SHP77 treated with DMSO at 0.1 percent for 48 hours (cell line): ENCODE data around the gene ABHD17B.
"Not testable (repeated sequence)": the region's sequence is repeated elsewhere in the genome, so short reads cannot be mapped to it uniquely, and the experiment has no call there.

Experiments
- DNase-seq: peaks from one replicate; lab custom pipeline; 2025; lab: John Stamatoyannopoulos, UW

The ABHD17B gene

DNA sequence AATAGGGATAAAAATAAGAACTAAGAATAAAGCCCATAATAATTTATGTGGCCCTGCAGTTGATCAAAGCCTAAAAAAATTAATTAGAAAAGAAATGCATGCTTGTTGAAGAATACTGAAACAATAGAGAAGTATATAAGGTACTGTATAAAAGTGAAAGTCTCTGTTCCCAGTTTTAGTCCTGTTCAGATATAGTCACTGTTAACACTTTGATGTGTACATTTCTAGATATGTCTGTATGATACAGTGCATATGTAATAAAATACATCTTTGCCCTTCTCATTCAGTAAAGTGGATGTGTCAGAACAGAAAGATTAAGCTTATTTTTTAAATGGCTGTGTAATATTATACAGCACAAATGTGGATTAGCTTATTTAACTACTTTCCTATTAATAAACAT, 4.5 kb upstream of the ABHD17B start:
- no peak for DNase-seq

DNA sequence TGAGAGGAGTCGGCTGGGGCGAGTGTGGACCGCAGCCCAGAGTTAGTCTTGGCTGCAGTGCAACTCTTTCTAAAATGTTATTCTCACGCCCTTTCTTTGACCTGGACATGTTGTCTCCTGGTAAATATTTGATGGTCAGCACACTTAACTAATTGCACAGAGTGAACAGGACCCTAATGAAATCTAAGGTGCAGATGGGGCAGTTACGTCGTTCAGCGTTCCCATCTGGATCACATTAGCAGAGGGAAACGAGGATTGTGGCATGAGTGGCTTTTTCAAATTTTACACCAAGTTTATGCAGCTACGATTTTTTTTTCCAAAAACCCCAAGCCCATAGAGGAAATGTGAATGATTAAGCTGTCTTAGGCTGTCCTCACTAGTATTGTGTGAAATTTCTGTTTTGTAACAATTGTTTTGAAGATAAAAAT, 929 bp upstream of the ABHD17B start:
- DNase-seq: no peak

DNA sequence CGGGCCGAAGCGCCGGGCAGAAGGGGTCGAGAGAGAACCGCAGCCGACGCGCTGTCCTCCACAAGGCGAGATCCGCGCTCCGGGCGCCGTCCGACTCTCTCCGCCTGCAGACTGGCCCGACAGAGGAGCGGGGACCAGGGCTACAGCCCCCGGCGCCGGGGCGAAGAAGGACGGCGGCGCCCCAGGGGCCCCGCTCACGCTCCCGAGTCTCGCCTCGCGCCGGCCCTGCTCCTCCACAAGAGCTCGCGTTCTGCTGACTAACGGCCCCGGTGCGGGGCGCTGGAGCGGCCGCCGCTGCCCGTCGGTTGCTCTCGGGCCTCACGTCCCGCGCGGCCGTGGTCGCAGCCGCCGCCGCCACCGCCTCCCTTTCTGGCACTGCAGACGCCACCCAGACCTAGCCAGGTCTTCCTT, 338 bp downstream of the ABHD17B start:
- DNase-seq: no peak

DNA sequence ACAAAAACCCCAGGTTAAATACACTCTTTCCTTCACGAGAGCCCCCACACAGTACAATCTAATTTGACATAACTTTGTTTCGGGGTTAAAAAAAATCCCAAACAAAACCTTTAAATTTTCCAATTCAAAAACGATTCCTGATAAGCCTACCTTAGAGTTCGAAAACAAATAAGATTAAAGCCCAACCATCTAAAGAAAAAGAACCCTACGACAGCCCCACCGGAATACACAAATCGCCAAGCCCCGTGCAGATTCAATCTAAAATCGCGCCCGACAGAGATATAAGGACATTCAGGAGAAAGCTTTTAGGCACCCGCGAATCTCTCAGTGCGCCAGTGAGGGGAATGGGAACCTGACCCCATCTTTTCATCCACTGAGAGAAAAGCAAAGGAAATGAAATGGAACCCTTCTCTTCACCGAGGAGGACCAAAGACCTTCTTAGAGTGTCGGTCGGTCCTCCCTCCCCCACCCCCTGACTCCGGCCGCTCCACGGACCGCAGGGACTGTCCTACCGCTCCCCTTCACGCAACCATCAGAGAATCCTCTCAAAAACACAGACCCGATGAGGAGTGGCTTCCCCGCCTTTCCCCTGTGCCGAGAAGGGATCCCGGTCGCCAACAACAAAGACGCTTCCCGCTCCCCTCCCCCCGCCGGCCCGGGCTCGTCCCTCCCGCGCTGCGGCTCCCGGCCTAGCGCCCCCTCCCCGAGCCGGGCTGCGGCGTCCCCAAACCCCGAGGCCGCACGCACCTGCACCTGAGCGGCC, 925 bp downstream of the ABHD17B start:
- DNase-seq: no peak

DNA sequence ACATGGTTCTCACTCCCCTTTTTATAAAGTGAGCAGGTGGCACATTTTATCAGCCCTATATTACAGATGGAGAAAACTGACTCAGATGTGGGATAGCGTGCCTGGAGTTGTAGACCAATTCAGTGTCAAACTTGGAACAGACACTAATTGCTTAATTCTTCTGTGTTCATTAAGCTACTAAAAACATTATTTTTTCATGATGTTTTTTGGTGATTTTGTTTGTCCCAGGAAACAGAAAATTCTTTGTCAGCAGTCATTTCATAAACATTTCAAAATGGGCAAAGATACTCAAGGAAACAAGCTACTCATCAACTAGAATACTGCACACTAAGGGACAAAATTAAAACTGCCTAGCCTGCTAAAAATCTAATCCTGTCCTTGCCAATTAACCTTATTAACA, 2.2 kb downstream of the ABHD17B start:
- DNase-seq: no peak

DNA sequence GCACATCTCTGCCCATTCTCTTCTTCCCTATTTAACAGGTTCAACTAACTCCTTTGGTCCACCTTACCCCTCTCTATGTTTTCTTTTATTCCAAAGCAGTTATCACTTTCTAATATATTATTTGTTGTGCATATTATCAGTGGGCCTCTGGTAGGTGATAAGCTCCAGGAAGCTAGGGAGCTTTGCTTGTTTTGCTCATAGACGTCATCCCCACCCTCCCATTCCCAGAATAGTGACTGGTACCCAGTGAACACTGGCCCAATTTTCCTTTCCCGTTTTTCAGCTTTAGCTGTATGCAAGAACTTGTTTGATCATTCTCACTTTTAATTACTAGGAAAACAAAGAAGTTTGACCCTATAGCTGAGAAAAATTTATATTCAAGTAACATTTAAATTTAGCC, 6.9 kb downstream of the ABHD17B start:
- DNase-seq: no peak

DNA sequence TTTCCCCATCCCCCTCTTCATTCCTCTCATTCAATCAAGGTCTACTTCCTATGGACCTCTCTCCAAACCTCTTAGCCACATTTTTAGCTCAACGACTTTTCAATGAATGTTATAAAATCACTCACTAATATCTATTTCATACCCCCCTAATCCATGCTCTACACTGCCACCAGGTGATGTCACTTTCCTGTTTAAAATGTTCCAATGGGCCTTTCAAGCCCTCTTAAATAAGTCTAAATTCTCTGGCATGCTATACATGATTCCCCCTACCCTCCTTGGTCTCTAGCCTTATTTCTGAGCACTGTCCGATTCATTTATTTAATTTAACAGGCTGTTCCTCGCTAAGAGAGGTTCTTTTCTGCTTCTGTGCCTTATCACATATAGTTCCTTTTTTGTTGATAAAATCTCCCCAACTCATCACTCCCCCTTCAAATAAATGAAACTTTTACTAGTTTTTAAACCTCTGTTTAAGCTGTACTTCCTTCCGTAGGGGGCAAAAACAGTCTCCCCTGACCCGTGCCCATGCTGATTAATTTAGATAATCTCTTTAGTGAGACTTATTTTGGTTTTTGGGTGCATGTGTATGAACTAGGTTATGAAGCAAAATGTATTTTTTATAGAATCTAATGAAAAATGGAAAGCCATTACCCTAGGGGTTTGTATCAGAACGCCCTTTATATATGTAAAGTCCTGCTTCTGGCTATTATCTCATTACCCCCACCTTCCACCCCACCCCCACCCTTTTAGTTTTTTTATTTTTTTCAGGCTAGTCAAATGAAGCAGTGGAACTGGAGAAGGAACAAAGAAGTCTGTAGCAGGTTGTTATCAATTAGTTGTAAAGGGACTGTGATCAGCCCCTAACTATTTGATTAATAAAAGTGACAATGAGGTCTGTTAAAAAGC, 9.0 kb downstream of the ABHD17B start:
- no peak for DNase-seq

DNA sequence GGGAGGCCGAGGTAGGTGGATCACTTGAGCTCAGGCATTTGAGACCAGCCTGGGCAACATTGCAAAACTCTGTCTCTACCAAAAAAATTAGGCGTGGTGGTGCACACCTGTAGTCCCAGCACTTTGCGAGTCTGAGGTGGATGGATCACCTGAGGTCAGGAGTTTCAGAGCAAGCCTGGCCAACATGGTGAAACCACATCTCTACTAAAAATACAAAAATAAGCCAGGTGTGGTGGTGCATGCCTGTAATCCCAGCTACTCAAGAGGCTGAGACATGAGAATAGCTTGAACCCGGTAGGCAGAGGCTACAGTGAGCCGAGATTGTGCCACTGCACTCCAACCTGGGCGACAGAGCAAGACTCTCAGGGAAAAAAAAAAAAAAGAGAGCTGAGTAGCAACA, 12.2 kb downstream of the ABHD17B start:
- not testable (repeated sequence) for DNase-seq

DNA sequence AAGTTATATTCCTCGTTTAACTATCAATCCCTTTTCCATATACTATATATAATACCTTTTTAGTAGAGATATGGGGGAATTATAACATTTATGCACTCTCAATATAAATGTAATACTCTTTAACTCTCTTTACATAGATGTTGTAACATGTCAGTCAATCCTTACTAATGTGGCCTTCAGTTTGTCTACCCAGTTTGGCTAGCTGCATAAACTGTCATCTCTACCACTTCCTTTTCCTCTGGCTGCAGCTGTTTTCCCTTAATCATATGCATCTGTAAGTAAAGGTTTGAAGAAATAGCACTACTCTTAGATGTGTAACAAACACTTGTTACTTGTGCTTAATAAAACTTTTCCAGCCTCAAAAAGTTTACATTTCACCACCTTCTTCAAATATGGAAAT, 13.4 kb downstream of the ABHD17B start:
- DNase-seq: no peak

DNA sequence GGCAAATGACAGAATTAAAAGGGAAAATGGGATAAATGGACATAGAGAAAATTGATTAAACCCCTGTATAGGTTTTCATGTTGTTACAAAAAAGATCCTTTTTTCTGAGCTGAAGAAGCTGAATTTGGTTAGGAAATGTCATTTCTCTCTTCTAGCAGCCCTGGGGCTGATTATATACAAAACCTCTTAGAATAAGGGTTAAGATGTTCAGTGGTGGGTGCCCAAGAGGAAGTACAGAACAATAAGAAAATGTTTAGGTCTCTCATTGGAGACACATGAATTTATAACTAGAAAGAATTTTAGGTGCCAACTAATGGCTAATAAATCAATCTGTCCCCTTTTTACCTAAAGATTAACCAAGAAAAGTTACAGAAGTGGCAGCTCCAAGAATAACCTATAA, 14.2 kb downstream of the ABHD17B start:
- no peak for DNase-seq

DNA sequence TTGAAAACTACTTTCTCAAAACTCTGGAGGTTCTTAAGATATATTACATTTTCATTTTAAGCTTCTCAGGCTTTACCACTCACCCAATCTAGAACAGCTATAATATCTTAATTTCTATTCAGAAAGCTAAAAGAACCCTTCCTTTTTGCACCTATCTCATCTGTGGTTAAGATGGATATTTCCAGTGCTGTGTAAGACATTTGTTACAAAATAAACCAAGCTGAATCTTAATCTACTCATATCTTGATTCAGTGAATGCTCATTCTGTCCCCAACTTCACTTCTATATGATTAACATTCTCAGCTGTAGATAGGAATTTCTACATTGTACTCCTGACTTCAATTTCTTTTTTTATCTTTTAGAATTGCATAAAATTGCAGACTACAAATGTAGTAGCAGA, 15.0 kb downstream of the ABHD17B start:
- no peak for DNase-seq

DNA sequence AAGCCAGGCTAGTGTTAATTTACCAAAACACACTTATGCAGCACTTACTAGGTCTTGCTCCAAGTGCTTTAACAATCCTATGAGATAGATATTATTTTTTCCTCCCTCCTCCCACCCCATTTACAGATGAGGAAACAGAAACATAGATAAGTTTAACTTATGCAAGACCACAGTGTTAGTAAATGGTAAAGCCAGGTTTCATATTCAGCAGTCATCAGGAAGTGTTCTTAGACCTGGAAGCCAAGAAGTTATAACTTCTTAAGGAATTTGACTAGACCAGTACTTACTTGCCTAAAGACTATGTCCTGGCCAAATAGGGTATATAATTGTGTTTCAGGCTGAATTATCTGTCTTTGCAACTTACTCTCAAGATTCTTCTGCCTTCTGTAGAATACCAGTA, 15.9 kb downstream of the ABHD17B start:
- DNase-seq: no peak

DNA sequence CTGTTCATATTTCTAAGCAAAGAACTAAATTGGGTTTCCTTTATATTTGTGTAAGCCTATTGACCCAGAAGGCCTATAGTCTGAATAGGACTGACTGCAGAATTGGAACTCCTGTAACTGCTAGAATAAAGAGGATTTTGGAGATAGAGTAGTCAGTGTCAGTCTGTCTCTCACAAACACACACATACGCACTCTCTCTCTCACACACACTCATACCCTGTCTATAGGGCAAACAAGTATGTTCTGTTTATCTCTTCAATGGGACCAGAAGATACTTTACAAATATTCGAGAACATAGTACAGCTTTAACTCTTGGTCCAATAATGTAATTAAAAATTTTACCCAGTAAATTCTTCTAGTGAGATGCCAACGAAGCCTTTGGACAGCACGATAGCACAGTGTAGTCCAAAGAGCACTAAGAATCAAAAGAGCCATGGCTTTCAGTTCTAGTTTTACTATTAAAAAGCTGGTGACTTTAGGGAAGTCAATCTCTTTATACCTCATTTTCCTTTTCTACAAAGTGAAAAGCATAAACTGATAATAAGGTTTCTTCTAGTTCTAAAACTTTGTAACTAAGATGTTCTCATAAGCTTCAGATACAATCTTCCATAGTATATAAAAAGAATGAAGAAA, 19.3 kb downstream of the ABHD17B start:
- no peak for DNase-seq

DNA sequence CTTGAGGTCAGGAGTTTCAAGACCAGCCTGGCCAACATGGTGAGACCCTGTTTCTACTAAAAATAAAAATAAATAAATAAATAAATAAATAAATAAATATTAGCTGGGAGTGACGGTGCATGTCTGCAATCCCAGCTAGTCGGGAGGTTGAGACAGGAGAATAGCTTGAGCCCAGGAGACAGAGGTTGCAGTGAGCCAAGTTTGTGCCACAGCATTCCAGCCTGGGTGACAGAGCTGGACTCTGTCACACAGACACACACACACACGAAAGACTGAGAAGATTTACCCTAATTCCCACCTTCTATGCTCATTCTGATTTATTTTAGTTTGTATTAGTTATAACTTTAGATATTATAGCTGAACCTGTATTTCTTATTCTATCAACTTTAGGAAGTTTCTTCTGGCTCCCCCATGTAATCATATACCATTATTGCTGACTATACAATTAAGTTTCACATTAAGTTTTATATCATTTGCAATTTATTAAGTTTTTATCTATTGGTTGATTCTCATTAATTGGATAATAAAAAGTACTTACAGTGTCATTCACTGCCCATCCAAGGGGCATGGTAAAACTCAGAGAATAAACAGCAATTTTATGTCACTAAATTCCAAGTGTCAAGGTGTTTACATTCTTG, 20.8 kb downstream of the ABHD17B start:
- no peak for DNase-seq

DNA sequence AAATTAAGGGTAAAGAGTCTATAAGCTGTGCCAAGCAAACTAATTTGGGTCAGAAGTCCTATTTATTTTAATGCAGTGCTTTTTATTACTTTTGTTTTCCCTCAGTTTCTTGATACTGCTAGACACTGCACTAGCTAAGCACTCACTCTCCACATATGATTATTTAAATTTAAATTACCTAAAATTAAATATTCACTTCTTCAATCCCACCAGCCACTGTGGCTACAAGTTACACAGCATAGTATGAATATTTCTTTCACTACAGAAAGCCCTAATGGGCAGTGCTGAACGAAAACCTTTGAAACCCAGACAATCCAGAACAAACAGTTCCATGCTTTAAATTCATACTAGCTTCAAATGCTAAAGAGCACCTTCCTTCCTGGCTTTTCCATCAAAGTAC, 23.6 kb downstream of the ABHD17B start:
- no peak for DNase-seq

DNA sequence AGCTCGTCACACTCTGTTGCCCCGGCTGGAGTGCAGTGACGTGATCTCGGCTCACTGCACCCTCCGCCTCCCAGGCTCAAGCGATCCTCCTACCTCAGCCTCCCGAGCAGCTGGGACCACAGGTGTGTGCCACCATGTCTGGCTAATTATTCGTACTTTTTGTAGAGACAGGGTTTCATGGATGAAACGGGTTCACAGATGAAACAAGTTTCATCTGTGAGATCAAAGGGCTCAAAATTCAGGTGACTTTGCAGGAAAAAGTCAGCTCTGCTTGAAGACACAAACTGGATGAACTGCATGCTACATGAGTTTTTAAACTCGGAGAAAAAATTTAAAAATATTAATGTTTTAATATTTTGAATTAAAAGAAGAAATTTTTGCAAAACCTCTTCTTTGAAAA, 24.5 kb downstream of the ABHD17B start:
- no peak for DNase-seq

DNA sequence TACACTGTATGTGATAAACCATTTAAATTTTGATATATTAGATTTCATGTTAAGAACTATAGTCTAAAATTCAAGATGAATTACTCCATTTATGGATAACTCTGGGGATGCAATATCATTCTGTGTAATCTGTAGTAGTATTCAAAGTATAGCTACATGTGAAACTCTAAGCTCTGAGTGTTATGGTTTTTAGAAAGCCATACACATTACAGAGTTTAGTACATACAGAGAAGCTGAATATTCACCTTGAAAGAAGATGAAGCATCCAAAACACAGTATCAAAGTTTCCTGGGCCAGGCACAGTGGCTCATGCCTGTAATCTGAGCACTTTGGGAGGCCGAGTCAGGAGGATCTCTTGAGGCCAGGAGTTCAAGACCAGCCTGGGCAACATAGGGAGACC, 25.0 kb downstream of the ABHD17B start:
- DNase-seq: no peak

DNA sequence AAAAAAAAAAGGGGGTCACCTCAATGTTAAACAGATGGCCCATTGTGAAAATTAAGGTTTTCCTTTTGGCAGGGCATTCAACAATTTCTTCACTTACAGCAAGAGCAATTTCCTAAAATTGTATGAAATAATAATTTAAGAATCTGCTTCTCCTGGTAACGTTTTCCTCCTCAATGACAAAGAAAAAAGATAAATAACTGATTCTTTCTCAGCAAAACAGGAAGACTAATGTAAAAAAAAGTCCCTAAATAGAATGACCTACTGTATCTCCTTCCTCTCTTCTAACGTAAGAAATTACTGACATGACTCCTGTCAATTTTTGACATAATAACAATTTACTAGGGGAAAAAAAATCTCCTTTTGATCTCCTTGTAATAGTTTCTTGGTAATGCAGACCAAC, 25.5 kb downstream of the ABHD17B start:
- DNase-seq: no peak

DNA sequence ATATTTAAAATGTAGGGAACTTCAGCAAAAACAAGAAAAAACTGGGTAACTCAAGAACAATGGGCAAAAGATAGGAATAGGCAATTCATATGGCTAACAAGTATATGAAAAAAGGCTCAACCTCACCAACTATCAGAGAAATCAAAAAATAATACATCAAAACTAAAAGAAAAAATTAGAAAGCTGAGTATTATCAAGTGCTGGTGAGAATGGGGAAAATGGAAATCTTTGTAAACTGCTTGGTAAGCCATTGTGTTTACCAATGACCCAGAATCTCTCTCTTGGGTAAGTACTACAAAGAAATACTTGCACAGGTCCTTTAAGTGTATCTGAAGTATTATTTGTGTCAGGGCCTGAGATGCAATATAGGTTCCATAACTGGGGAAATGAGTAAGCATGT, 27.0 kb downstream of the ABHD17B start:
- no peak for DNase-seq

DNA sequence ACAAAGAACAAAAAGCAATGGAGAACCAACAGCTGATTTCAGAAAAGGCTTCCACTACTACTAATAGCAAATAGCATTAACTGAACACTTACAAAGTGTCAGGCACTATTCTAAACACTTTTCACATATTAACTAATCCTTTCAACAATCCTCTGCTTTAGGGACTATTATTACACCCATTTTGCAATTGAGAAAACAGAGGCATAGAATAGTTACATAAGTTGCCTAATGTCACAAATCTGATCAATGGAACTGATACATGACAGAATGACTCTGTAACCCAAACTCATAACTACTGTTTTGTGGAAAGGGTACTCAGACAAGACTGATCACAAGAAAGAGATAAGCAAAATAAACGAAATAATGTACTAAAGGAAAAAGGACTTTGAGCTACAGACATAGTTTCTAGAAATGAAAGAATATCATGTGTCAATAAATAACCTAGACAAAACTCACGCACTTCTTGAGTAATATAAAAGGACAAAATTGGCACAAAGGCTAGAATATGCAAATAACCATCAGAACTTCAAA, 31.3 kb downstream of the ABHD17B start:
- DNase-seq: no peak

DNA sequence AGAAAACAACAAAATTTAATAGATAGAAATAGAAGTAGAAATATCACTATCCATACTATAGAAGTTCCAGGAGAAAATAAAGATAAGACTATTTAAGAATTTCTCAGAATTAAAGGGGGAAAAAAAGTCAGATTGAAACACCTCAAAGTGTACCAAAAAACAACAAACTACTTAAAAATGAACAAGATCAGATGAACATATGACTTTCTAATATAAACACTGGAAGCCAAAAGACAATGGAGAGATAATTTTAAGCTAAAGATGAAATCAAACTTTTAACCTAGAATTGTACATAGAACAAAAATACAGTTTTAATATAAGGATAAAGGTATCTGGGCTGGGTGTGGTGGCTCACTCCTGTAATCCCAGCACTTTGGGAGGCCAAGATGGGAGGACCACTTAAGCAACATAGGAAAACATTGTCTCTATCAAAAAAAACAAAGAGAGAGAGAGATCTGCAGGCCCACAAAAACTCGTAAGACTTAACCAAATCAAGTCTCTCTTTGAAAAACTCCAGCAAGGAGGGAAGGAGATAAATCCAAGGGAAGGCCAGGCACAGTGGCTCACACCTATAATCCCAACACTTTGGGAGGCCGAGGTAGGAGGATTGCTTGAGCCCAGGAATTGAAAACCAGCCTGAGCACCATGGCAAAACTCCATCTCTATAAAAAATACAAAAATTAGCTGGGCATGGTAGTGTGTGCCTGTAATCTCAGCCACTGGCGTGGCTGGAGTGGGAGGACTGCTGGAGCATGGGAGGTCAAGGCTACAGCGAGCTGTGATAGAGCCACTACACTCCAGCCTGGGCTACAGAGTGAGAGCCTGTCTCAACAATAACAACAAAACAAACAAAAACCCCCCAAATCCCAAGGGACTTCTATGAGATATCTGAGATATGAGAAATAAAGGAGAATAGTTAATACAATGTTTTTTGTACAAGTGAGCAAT, 32.4 kb downstream of the ABHD17B start:
- no peak for DNase-seq
